ENCODE data around the gene TPRG1L. TPM values are rescaled to one million over a fixed set of nuclear protein-coding genes. Genes with fewer than 3 reads are reported as not detected.
"Not testable (repeated sequence)": the region's sequence is repeated elsewhere in the genome, so short reads cannot be mapped to it uniquely, and the experiment has no call there.

The TPRG1L gene
- total and polyA plus RNA-seq, 5 donors, result 35.8 to 51.4 (median 46.6) TPM

DNA sequence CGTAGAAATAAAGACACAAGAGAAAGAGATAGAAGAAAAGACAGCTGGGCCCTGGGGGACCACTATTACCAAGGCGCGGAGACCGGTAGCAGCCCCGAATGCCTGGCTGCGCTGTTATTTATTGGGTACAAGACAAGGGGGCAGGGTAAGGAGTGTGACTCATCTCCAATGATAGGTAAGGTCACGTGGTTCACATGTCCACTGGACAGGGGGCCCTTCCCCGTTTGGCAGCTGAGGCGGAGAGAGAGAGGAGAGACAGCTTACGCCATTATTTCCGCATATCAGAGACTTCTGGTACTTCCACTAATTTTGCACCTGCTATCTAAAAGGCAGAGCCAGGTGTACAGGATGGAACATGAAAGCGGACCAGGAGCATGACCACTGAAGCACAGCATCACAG, 4.1 kb upstream of the TPRG1L start:
- intact Hi-C loops (cut with DNase I), result loop anchor here in 1 of 4 donors (2.0 kb wide), 1 partner anchor 130 kb away; no protein-coding TSS in a partner anchor
- 85% methylated on average over 12 of the region's 12 CpGs for WGBS
- no peak for ATAC-seq
- no peak overlapping the region for H3K27ac ChIP-seq (ENCODE audit: low read length)
- no peaks in the 10 kb centered on the region for H3K9me3 ChIP-seq (ENCODE audit: control insufficient read depth, low read length)
- H3K4me3 ChIP-seq (ENCODE audit: low read length), result no peak overlapping the region
- H3K4me1 ChIP-seq (ENCODE audit: control insufficient read depth, insufficient read depth, low read length), result peaks cover 5% of the 10 kb centered on the region
- no peaks in the 10 kb centered on the region for H3K27me3 ChIP-seq (ENCODE audit: control insufficient read depth, insufficient read depth)
- peak in 2 of 3 donors; percentile 39 to 43 for DNase-seq

DNA sequence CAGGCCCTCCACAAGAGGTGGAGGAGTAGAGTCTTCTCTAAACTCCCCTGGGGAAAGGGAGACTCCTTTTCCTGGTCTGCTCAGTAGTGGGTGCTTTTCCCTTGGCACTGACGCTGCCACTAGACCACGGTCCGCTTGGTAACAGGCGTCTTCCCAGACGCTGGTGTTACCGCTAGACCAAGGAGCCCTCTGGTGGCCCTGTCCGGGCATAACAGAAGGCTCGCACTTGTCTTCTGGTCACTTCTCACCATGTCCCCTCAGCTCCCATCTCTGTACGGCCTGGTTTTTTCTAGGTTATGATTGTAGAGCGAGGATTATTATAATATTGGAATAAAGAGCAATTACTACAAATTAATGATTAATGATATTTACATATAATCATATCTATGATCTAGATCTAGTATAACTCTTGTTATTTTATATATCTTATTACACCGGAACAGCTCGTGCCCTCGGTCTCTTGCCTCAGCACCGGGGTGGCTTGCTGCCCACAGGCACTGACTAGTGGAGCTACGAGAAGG, 3.6 kb upstream of the TPRG1L start:
- not testable (repeated sequence) for ATAC-seq

DNA sequence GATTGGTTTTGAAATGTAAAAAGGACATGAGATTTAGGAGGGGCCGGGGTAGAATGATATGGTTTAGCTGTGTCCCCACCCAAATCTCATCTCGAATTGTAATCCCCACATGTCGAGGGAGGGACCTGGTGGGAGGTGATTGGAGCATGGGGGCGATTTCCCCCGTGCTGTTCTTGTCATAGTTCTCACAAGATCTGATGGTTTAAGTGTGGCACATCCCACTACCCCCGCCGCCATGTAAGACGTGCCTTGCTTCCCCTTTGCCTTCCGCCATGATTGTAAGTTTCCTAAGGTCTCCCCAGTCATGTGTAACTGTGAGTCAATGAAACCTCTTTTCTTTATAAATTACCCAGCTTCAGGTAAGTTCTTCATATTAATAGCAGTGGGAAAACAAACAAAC, 2.7 kb upstream of the TPRG1L start:
- WGBS, result 81% methylated on average over 9 of the region's 9 CpGs
- H3K27ac ChIP-seq (ENCODE audit: low read length); H3K4me3 ChIP-seq (ENCODE audit: low read length); H3K9me3 ChIP-seq (ENCODE audit: control insufficient read depth, low read length); H3K27me3 ChIP-seq (ENCODE audit: control insufficient read depth, insufficient read depth); ATAC-seq; H3K4me1 ChIP-seq (ENCODE audit: control insufficient read depth, insufficient read depth, low read length); intact Hi-C loops (cut with DNase I): not testable (repeated sequence)
- DNase-seq, result peak in 2 of 3 donors; percentile 5 to 22

More for the DNA sequence above, 3.6 kb upstream of the TPRG1L start:
- H3K9me3 ChIP-seq (ENCODE audit: control insufficient read depth, low read length); H3K4me3 ChIP-seq (ENCODE audit: low read length); H3K27ac ChIP-seq (ENCODE audit: low read length); H3K27me3 ChIP-seq (ENCODE audit: control insufficient read depth, insufficient read depth); H3K4me1 ChIP-seq (ENCODE audit: control insufficient read depth, insufficient read depth, low read length): not testable (repeated sequence)
- intact Hi-C loops (cut with DNase I), result loop anchor here in 1 of 4 donors (2.0 kb wide), 1 partner anchor 130 kb away; no protein-coding TSS in a partner anchor
- WGBS, result 25% methylated on average over 14 of the region's 15 CpGs
- peak; percentile 54 to 75 (median 72) for DNase-seq

DNA sequence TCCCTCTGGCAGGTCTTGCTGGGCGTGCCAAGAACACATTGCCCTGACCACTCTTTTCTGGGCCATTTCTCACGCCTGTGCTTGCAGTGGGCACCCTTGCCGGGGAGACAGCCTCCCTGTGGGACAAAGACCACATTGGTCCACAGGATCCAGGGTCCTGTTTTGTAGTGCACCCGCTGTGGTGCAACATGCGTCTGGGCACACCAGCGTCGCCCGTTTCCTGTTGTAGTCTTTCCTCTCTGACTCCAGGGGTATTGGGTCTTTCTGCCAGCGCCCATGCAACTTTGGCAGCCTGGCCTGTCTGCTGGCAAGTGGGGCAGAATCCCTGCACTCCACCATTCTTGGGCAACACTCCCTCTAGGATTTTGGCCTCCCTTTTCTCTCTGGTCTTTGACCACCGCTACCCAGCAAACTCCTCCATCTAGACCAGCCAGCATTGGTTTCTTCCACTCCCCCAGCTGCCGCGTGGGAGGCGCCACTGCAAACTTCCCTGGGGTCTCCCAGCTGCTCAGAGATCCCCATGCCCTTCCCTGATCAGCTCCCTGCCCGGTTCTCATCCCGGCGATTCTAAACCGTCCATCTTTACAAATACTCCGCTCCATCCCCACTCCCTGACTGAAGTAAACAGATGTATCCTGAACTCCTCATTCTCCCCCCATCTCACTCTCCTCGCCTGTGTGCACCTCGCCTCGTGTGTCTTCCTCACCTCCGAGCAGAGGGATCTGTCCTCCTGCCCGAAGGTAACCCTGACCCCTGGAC, 1.2 kb upstream of the TPRG1L start:
- peak overlapping the region; percentile 72 for H3K4me3 ChIP-seq (ENCODE audit: low read length)
- intact Hi-C loops (cut with DNase I), result no loop called here
- DNase-seq (peak in 2 of 3 donors; percentile 45 to 55), ATAC-seq (no peak)
- no peaks in the 10 kb centered on the region for H3K27me3 ChIP-seq (ENCODE audit: control insufficient read depth, insufficient read depth)
- H3K27ac ChIP-seq (ENCODE audit: low read length), result no peak overlapping the region
- H3K4me1 ChIP-seq (ENCODE audit: control insufficient read depth, insufficient read depth, low read length), result peaks cover 5% of the 10 kb centered on the region
- no peaks in the 10 kb centered on the region for H3K9me3 ChIP-seq (ENCODE audit: control insufficient read depth, low read length)
- WGBS, result 27% methylated on average over 23 of the region's 23 CpGs

DNA sequence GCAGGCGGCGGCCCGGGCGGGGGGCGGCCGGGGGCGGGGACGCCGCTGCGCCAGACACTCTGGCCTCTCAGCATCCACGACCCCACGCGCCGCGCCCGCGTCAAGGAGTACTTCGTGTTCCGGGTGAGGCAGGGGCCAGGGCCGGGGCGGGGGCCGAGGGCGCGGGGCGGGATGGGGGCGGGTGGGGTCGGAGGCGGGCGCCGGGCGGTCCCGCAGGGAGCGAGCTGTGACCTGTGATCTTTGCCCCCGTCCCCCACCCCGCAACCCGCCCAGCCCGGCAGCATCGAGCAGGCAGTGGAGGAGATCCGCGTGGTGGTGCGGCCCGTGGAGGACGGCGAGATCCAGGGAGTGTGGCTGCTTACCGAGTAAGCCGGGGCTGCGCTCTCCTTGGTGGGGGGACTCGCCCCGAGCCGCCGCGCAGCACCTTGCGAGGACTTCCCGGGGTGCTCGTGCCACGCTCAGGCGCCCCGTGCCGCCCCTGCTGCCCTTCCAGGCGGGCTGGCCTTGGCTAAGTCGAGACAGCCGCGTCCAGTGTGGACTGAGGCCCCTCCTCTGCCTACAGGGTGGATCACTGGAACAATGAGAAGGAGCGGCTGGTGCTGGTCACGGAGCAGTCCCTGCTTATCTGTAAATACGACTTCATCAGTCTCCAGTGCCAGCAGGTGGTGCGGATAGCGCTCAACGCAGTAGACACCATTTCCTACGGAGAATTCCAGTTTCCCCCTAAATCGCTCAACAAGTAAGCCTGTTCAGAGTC, 514 bp downstream of the TPRG1L start:
- Histone ChIP-seq H3K27ac (ENCODE audit: low read length) (no peak overlapping the region), H3K9me3 (ENCODE audit: control insufficient read depth, low read length) (no peaks in the 10 kb centered on the region), H3K4me3 (ENCODE audit: low read length) (peak overlapping the region; percentile 85), H3K4me1 (ENCODE audit: control insufficient read depth, insufficient read depth, low read length) (peaks cover 5% of the 10 kb centered on the region), H3K27me3 (ENCODE audit: control insufficient read depth, insufficient read depth) (no peaks in the 10 kb centered on the region)
- peak in 2 of 3 donors; percentile 68 to 71 for DNase-seq
- WGBS, result 3% methylated on average over 71 of the region's 71 CpGs
- intact Hi-C loops (cut with DNase I), result no loop called here
- peak; percentile 20 to 54 for ATAC-seq

DNA sequence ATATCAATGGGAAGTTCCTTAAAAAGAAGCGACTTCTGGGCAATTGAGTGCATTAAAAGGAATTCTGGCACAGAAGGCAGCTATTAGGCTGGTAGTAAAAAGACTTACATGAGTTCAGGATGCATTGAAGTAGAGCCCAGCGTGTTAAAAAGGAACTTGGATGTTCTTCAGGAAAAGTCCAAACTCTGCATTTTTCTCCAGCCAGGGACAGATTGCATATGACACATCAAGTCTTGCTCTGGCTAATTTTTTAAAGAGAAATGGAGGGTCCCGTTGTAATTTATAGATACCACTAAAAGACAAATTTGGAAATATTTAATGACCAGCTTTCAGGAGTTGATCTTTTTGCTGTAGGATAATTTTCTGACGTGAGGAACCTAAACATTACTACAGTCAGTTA, 1.2 kb downstream of the TPRG1L start:
- Histone ChIP-seq H3K27ac (ENCODE audit: low read length) (no peak overlapping the region), H3K27me3 (ENCODE audit: control insufficient read depth, insufficient read depth) (no peaks in the 10 kb centered on the region), H3K9me3 (ENCODE audit: control insufficient read depth, low read length) (no peaks in the 10 kb centered on the region), H3K4me1 (ENCODE audit: control insufficient read depth, insufficient read depth, low read length) (peaks cover 5% of the 10 kb centered on the region), H3K4me3 (ENCODE audit: low read length) (no peak overlapping the region)
- no peak for ATAC-seq
- 73% methylated on average over 4 of the region's 4 CpGs for WGBS
- intact Hi-C loops (cut with DNase I), result no loop called here
- no peak for DNase-seq

DNA sequence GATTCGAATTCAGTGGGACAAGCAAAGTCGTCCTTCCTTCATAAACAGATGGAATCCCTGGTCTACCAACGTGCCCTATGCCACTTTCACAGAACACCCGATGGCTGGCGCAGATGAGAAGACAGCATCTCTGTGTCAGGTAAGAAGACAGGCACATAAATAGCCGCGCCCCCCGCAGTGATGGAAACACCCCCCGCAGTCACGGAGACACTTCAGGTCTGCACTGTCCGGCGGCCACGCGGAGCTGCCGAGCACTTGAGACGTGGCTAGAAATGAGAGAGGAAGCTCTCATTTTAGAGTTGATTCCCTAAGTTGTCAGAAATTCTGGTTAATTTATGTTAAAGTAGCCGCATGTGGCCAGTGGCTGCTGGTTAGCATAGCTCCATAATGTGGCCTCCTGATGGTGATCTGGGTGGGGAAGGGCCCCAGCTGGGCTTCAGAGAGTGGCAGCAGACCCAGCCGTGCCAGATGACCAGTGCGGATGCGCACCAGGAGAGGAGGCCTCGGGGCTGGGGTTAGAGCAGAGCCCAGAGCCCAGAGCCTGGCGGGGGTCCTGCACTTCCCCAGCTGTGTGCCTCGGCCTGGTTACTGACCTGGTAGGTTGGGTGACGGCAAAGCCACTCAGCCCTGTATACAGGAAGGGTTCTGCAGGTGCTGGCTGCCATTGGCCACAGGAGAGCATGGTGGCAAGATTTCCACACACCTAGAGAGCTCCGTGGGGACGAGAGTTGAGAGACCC, 2.9 kb downstream of the TPRG1L start:
- Histone ChIP-seq H3K27me3 (ENCODE audit: control insufficient read depth, insufficient read depth) (no peaks in the 10 kb centered on the region), H3K4me3 (ENCODE audit: low read length) (no peak overlapping the region), H3K4me1 (ENCODE audit: control insufficient read depth, insufficient read depth, low read length) (peaks cover 5% of the 10 kb centered on the region), H3K27ac (ENCODE audit: low read length) (no peak overlapping the region), H3K9me3 (ENCODE audit: control insufficient read depth, low read length) (no peaks in the 10 kb centered on the region)
- 91% methylated on average over 26 of the region's 26 CpGs for WGBS
- peak in 2 of 3 donors; percentile 48 for DNase-seq
- intact Hi-C loops (cut with DNase I), result no loop called here
- no peak for ATAC-seq

DNA sequence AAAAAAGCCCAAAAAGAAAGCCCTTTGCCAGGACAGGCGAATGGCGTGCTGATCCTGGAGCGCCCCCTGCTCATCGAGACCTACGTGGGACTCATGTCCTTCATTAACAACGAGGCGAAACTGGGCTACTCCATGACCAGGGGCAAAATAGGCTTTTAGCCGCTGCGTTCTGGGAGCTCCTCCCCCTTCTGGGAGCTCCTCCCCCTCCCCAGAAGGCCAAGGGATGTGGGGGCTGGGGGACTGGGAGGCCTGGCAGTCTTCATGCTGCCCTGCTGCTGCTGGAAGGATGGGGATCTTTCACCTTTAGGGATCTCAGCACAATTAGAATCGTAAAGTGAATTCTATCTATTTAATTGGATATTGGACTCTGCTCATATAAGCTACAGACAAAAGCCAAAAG, 3.6 kb downstream of the TPRG1L start:
- no peak for ATAC-seq
- H3K4me1 ChIP-seq (ENCODE audit: control insufficient read depth, insufficient read depth, low read length), result peaks cover 3% of the 10 kb centered on the region
- intact Hi-C loops (cut with DNase I), result no loop called here
- no peaks in the 10 kb centered on the region for H3K9me3 ChIP-seq (ENCODE audit: control insufficient read depth, low read length)
- no peak overlapping the region for H3K4me3 ChIP-seq (ENCODE audit: low read length)
- H3K27me3 ChIP-seq (ENCODE audit: control insufficient read depth, insufficient read depth), result no peaks in the 10 kb centered on the region
- DNase-seq, result peak in 2 of 3 donors; percentile 12 to 37
- H3K27ac ChIP-seq (ENCODE audit: low read length), result no peak overlapping the region
- WGBS, result 82% methylated on average over 10 of the region's 10 CpGs

DNA sequence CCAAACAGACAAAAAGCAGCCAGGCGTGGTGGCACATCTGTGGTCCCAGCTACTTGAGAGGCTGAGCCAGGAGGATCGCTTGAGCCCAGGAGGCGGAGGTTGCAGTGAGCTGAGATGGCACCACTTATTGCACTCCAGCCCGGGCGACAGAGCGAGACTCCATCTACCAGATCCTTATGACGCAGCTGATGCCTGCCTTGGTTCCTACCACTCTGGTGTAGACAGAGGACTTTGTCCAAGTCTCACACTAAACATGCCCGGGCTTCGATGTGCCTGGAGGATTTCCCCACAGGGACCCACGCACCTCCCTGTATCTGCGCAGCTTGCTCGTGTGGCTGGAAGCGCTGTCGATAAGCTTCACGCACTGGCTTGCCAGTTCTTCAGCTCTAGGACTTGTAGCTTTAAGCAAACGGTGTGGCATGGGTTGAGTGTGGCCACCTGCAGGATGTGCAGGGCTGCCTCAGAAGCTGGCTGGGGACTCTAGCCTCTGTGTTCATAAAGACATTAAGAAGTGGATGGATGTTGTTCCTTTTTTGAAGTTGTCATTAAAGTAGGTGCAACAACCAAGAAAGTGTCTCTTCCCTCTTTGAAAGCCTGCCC, 4.8 kb downstream of the TPRG1L start:
- no peak for ATAC-seq
- Histone ChIP-seq H3K27me3 (ENCODE audit: control insufficient read depth, insufficient read depth) (no peaks in the 10 kb centered on the region), H3K27ac (ENCODE audit: low read length) (no peak overlapping the region), H3K4me1 (ENCODE audit: control insufficient read depth, insufficient read depth, low read length) (no peaks in the 10 kb centered on the region), H3K4me3 (ENCODE audit: low read length) (no peak overlapping the region), H3K9me3 (ENCODE audit: control insufficient read depth, low read length) (no peaks in the 10 kb centered on the region)
- DNase-seq, result peak in 2 of 3 donors; percentile 23 to 37
- 91% methylated on average over 16 of the region's 16 CpGs for WGBS
- intact Hi-C loops (cut with DNase I), result no loop called here

DNA sequence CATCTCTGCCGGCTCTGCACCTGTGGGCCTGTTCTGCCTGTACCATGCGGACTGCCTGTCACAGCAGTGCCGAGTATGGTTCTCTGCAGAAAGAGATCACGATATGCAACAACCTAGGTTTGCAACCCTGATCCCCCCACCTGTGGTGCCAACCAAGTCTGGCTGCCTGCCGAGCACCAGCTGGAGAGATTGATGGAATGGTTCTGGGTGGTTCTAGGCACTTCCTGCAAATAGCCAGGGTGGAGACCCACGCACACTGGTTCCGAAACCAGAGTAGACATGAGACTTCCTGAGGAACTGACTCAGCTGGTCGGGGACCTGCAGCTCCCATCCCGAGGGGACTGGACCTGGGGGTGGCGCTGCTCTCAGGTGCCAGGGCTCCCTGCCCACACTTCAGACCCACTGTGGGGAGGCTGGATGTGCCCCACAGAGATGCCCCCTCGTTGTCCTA, 5.4 kb downstream of the TPRG1L start:
- no peak overlapping the region for H3K27ac ChIP-seq (ENCODE audit: low read length)
- H3K27me3 ChIP-seq (ENCODE audit: control insufficient read depth, insufficient read depth), result no peaks in the 10 kb centered on the region
- H3K4me1 ChIP-seq (ENCODE audit: control insufficient read depth, insufficient read depth, low read length), result no peaks in the 10 kb centered on the region
- no peak overlapping the region for H3K4me3 ChIP-seq (ENCODE audit: low read length)
- 61% methylated on average over 11 of the region's 11 CpGs for WGBS
- ATAC-seq (no peak), DNase-seq (peak in 1 of 3 donors; percentile 51)
- intact Hi-C loops (cut with DNase I), result no loop called here
- no peaks in the 10 kb centered on the region for H3K9me3 ChIP-seq (ENCODE audit: control insufficient read depth, low read length)
